ENCODE data around the gene RAD51D.
A peak's percentile ranks its signal among the peaks of the same experiment; 100 is the strongest.
"Not testable (repeated sequence)": the region's sequence is repeated elsewhere in the genome, so short reads cannot be mapped to it uniquely, and the experiment has no call there.

The RAD51D gene

GRCh38 chr17:35119370-35120165 lies at the start of gene RAD51D:
RAD51D (minus strand) TSS chr17:35119860; CDS start chr17:35119613, 247 bp downstream.
- peak; percentile 59 for DNase-seq

- DNase-seq = no peak
Measured at GRCh38 chr17:35167666-35168065, 48.0 kb upstream of the RAD51D start.

- no peak for DNase-seq
Measured at GRCh38 chr17:35167046-35167445, 47.4 kb upstream of the RAD51D start.

GRCh38 chr17:35166526-35166925 lies 46.9 kb upstream of the RAD51D start:
- DNase-seq = no peak

- no peak for DNase-seq
Measured at GRCh38 chr17:35164716-35165115, 45.1 kb upstream of the RAD51D start.

- DNase-seq = no peak
Measured at GRCh38 chr17:35163886-35164285, 44.2 kb upstream of the RAD51D start.

- DNase-seq = no peak
Measured at GRCh38 chr17:35162755-35163154, 43.1 kb upstream of the RAD51D start.

- DNase-seq = no peak
Measured at GRCh38 chr17:35161281-35161761, 41.7 kb upstream of the RAD51D start.

GRCh38 chr17:35160354-35161201 lies 40.9 kb upstream of the RAD51D start:
- DNase-seq = no peak

- DNase-seq = no peak
Measured at GRCh38 chr17:35159940-35160339, 40.3 kb upstream of the RAD51D start.

GRCh38 chr17:35155246-35155645 lies 35.6 kb upstream of the RAD51D start:
- no peak for DNase-seq

- DNase-seq = no peak
Measured at GRCh38 chr17:35154196-35155165, 34.8 kb upstream of the RAD51D start.

GRCh38 chr17:35152421-35153140 lies 32.9 kb upstream of the RAD51D start:
- no peak for DNase-seq

- not testable (repeated sequence) for DNase-seq
Measured at GRCh38 chr17:35151080-35151479, 31.4 kb upstream of the RAD51D start.

- DNase-seq = no peak
Measured at GRCh38 chr17:35149941-35150340, 30.3 kb upstream of the RAD51D start.

GRCh38 chr17:35148144-35148543 lies 28.5 kb upstream of the RAD51D start:
- no peak for DNase-seq

GRCh38 chr17:35147375-35147905 lies 27.8 kb upstream of the RAD51D start, which contains the start of gene UNC45B:
UNC45B (plus strand) TSS chr17:35147817; CDS start chr17:35148264, 447 bp downstream.
- no peak for DNase-seq

GRCh38 chr17:35146214-35146833 lies 26.7 kb upstream of the RAD51D start:
- no peak for DNase-seq

- no peak for DNase-seq
Measured at GRCh38 chr17:35144840-35145239, 25.2 kb upstream of the RAD51D start.

- no peak for DNase-seq
Measured at GRCh38 chr17:35142467-35142796, 22.8 kb upstream of the RAD51D start.

All from DMS 273 treated with DMSO at 0.1 percent for 48 hours (cell line).